A549 treated with Mapracorat at 1 μM for 4 hours (cell line): ENCODE measurements around the gene MMP2. TPM values are rescaled to one million over a fixed set of nuclear protein-coding genes. Genes with fewer than 3 reads are reported as not detected.

Experiments
- total RNA-seq: library from RNA; stranded (reverse); fragments of 200-300 nt; extraction: Qiagen RNA extraction; gene quantifications from 5 replicates; pipeline ENCODE4 v1.2.3, GENCODE V29; 2022

The MMP2 gene
- 7.8 to 11.5 TPM (median 10.1 TPM) in 5 replicates for total RNA-seq

GRCh38 chr16:55478827-55479429 lies at the start of gene MMP2:
TSS of gene MMP2 (plus strand) at chr16:55479198. CDS start at chr16:55479480, 282 bp downstream.

GRCh38 chr16:55508941-55509931 lies 30.2 kb downstream of the MMP2 start, which contains the start of gene LPCAT2:
TSS of gene LPCAT2 (plus strand) at chr16:55509072. CDS start at chr16:55509182, 110 bp downstream.

Other genes with a start within 250 kb of the MMP2 start
- not detected in 5 replicates for gene IRX6, start 155.0 kb upstream of the MMP2 start, total RNA-seq
- gene LPCAT2, start 29.9 kb downstream of the MMP2 start, total RNA-seq = 3.6 to 7.4 TPM (median 5.9 TPM) in 5 replicates
- not detected in 5 replicates for gene CAPNS2, start 87.5 kb downstream of the MMP2 start, total RNA-seq
- gene SLC6A2, start 176.8 kb downstream of the MMP2 start, total RNA-seq = 0.07 to 0.09 TPM in 2 of 5 replicates, not detected in the others